VCaP (cell line): ENCODE measurements around the gene BFSP2.

Source experiments
- H3K27ac ChIP-seq: fragments of 450-650 bp; 2 replicates; pipeline ENCODE4 v1.5.1; 2017
- CTCF ChIP-seq: fragments of 450-650 bp; conservative IDR thresholded peaks from 2 replicates; pipeline ENCODE4 v1.5.1; 2017; ENCODE audit warnings: mild to moderate bottlenecking, moderate library complexity

The BFSP2 gene

GRCh38 chr3:133451309-133451708, 51.5 kb downstream of the BFSP2 start:
- TF ChIP-seq CTCF: no peak

GRCh38 chr3:133452641-133453319, 52.9 kb downstream of the BFSP2 start:
- peak overlapping the region; percentile 91 for H3K27ac ChIP-seq
- no peak for TF ChIP-seq CTCF

More at GRCh38 chr3:133451309-133451708, 51.5 kb downstream of the BFSP2 start:
- H3K27ac ChIP-seq: peak overlapping the region; percentile 91

GRCh38 chr3:133453383-133453782, 53.5 kb downstream of the BFSP2 start:
- peak overlapping the region; percentile 91 for H3K27ac ChIP-seq
- no peak for TF ChIP-seq CTCF

GRCh38 chr3:133455281-133455680, 55.4 kb downstream of the BFSP2 start:
- peak overlapping the region; percentile 91; the same call in 1 of the 2 replicates for H3K27ac ChIP-seq
- no peak for TF ChIP-seq CTCF

GRCh38 chr3:133455960-133456359, 56.1 kb downstream of the BFSP2 start:
- no peak for TF ChIP-seq CTCF
- H3K27ac ChIP-seq: peak overlapping the region; percentile 91; the same call in 1 of the 2 replicates

GRCh38 chr3:133457025-133457424, 57.2 kb downstream of the BFSP2 start:
- peak overlapping the region; percentile 18 for H3K27ac ChIP-seq
- TF ChIP-seq CTCF: no peak

- H3K27ac ChIP-seq: peak overlapping the region; percentile 18
- peak; percentile 49 for TF ChIP-seq CTCF
Observed at GRCh38 chr3:133457465-133458067, 57.7 kb downstream of the BFSP2 start.
